ENCODE data around the gene CAB39L.
"Not testable (repeated sequence)": the region's sequence is repeated elsewhere in the genome, so short reads cannot be mapped to it uniquely, and the experiment has no call there.

CAB39L gene

DNA sequence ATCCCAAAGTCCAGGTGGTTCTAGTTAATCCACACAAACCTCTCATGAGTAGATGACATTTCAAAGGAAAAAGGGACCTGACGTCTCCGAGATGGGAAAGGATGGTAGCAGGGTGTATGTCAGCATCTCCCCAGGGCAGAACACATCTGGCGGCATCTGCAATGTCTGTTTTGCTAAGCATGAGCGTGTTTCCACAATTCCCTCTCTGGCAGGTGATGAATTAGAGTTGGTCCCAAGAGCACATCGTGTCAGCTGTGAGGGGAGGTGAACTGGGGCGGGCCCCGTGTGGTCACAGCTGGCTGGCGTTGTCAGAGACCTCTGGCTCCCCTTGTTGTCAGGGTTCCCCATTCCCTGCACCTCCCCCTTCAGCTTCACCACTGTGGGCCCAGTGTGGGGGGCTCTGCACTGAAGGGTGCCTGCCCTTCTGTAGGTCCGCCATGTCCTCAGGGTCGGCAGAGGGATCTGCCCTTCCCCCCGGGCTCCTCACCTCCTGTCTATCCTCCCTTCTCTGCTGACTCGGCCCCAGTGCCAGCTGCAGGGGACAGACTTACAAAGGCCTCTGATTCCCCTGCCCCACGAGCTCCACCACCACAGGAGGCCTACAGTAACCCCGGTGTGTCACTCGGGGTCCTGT is 138.0 kb downstream of the CAB39L start:
- no peak for DNase-seq

- no peak for DNase-seq
Observed at GRCh38 chr13:49304763-49305700, 138.8 kb downstream of the CAB39L start.

DNA sequence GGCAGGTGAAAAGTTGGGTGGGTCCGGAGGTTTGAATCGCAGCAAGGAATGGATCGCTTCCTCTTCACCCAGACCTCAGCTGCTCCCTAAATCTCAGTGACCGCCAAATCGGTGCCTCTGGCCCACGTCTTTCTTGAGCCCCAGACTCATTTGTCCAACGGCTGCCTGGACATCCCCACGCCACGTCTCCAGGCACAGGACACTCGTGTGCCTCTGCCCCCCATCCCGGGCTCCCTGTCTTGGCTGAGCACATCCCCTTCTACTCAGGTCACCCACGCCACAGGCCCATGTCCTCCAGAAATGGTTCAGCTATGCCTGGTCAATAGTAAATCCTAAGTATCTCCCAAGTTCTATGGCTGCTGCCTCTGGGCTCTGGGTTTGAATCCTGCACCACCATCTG is 139.5 kb downstream of the CAB39L start:
- no peak for DNase-seq

GRCh38 chr13:49303533-49304252 is 140.2 kb downstream of the CAB39L start:
- DNase-seq = no peak

DNA sequence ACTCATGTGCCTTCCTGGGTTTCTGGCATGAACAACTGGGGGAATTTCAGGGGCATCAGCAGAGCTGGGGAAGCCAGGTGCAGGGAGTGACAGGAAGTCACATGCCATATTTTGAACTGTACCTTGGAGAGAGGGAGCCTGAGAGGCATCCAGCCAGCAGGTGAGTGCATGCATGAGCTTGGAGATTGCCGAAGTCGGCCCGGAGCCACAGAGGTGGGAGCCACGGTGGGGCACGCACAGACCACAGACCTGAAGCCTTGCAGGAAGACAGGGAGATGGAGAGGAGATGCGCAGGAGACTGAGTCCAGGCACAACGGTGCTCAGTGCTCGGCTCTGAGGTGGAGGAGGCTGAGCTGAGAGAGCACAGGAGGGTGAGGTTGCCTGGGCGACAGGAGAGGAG is 141.0 kb downstream of the CAB39L start:
- no peak for DNase-seq

GRCh38 chr13:49302222-49302621 is 141.6 kb downstream of the CAB39L start:
- DNase-seq = no peak

GRCh38 chr13:49300739-49301589 is 142.9 kb downstream of the CAB39L start:
- peak in 1 of 2 experiments; percentile 56 for DNase-seq

DNA sequence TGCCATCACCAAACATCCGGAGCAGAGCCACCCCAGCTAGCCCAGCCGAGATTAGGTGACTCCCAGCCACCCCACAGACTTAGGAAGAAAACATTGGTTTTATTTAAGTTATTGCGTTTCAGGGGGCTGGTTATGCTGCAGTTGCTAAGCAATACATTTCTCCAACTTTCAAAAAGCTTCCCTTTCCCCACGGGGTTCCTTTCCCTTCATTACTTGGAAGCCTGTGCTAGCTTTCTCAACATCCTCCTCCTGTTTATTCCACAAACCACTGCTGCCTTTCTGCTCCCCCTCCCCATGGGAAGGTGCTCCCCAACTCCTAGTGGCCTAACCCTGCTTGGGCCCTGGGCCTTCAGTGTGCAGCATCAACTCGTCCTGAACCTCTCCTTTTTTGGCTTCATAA is 143.6 kb downstream of the CAB39L start:
- DNase-seq = no peak

DNA sequence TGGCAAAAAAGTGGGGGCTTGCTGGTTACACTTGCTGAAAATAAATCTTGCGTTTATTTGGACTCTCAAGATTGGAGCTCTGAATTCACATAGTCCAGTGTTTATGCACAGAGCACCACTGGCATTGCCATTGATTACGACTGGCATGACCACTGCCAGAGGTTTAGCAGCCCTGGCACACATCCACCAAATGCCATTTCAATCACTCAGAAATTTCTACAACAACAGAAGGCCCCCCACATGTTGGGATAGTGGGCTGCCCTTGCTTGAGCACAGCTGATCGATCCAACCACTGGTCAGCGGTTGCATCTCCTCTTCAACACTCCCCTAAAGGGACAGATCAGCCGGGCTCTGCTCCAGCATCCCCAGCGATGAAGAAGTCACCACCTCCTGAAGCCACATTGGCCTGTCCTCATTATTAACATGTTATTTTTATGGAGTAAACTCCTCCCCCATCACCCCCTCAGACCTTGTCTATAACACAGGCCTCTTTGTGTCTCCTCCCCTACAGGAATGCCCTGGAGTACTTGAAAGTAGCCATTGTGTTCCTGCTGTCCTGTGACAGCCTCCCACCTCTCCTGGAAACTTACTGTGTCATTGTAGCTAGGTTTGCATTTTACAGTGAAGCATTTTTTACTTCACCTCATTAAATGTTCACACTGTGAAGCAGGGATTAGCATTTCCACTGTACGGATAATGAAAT is 144.8 kb downstream of the CAB39L start:
- DNase-seq = no peak

DNA sequence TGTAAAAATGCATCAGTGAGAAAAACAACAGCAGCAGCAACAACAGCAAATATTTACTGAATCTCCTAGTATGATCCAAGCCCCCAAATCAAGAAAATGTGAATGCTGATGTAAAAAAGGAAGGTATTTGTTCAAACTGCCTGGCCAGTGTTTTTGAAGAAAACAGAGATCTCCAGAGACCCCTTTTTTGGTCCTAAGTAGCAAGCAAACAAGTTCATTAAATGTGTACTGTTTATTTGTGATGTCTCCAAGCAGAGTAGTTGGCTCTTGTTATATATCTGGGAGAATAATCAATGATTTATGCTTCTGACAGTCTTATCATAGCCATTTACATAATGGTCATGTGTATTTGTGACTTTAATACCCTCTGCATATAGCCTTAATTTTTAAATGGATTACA is 145.4 kb downstream of the CAB39L start:
- no peak for DNase-seq

DNA sequence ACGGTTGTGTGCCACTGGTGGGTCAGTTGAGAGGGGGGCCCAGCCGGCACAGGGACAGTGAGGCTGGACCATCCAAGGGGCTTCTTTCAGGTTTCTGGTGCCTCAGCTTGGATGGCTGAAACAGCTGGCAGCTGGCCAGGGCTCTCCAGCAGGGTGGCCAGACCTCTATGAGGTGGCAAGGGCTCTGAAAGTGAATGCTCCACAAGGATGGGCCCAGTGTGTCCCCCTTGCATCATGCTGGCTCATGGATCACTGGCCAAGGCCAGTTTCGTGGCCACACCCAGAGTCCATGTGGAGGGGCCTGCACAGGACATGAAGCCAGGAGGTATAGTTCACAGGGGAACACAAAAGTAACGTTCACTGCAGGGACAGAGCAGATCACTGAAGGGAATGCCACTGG is 146.5 kb downstream of the CAB39L start:
- no peak for DNase-seq

DNA sequence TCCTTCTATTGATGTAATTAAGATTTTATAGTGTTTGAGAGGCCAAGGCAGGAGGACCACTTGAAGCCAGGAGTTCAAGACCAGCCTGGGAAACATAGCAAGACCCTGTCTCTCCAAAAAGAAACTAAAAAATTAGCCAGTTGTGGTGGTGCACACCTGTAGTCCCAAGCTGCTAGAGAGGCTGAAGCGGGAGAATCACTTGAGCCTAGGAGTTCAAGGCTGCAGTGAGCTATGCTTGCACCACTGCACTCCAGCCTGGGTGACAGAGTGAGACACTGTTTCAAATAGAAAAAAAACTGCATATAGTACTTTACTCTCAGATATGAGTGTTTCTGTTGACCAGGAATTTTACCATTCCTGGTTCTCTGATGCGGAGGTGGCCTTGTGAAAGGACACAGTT is 147.2 kb downstream of the CAB39L start:
- DNase-seq = no peak

DNA sequence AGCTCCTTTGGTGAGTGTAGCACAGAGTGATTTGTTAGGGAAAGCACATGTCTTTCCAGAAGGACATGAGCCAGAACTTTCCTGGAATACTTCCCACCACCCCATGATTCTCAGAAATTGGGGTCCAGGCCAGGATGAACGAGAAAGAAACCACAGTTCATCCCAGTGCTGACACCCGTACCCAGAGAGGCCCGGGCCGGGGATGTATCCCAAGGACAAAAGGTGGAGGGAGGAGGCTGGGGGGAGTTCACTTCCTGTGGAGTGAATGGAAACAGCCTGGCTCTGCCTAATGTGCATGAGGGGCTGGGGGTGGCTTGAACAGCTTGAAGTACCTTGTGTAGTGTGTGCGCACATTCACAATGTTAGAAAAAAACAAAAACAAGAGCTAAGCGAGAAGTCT is 148.6 kb downstream of the CAB39L start:
- no peak for DNase-seq

- not testable (repeated sequence) for DNase-seq
Observed at GRCh38 chr13:49294723-49295122, 149.1 kb downstream of the CAB39L start.

- DNase-seq = peak in 1 of 2 experiments; percentile 10
Observed at GRCh38 chr13:49292742-49293486, 150.9 kb downstream of the CAB39L start.

DNA sequence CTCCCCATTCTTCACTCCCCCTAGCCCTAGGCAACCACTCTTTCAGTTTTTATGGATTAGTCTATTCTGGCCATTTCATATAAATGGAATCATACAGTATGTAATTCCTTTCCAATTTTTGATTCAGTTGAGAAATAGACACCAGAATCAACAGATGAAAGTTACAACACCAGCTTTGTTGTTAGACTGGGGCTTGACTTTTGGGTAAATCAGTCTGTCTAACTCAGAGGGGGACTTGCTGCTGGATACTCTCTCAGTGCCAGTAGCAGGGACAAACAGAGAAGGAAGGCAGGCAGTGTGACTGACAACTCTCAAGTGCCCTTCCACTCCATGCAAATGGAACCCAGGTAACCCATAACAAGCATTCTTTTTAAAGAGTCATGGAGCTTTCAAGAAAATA is 155.4 kb downstream of the CAB39L start:
- no peak for DNase-seq

- no peak for DNase-seq
Observed at GRCh38 chr13:49287995-49288394, 155.9 kb downstream of the CAB39L start.

DNA sequence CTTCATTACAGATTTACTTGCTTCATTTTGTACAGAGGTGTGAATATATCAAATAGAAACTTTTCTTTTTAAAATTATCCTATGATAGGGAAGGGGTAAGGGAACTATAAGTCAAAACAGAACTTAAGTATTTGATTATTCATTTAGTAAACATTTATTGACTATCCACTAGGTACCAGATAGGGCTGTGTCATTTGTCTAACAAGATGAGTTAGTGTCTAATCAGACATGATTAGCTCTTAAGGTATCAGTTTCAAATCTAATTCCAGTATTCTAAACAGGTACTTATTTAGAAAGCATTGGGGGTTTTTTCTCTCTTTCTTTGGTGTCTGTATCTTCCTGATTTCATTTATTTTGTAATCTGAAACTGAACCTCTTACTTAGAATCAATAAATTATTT is 164.0 kb downstream of the CAB39L start:
- DNase-seq = no peak

- no peak for DNase-seq
Observed at GRCh38 chr13:49279112-49279511, 164.8 kb downstream of the CAB39L start.

DNA sequence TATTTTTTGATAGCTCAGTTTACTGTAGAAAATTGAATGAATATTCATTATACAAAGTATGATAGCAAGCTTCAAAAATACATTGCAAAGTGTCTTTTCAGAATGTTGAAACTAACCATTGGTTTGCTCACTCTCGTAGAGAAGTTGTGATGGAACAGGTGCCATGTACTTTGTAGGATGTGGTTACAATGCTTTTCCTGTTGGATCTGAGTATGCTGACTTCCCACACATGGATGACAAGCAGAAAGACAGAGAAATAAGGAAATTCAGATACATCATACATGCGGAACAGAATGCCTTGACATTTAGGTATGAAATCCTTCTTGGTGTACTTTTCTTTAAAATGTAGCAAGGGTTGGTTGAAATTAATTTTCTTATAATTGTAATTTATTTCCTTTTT is 165.7 kb downstream of the CAB39L start:
- DNase-seq = no peak

DNA sequence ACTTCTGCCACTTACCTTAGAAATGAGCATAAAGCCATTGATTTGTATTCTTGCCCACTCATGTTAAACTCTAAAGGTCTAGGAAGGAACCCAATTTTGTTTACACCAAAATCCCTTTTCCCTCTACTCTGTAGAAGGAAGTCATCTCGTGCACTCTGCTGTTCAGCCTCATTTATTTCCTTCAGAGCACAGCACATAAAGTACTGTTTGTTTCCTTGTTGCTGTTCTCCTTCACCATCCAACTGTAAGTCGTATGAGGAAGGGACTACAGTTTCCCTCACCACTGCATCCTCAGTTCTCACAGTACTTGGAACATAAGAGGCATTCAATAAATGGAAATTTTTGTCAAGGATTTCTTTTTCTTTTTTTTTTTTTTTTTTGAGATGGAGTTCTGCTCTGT is 171.6 kb downstream of the CAB39L start:
- DNase-seq = no peak
